CD4-positive, alpha-beta T cell (primary cell): ENCODE results near the gene SEMA4D. TPM values are rescaled to one million over a fixed set of nuclear protein-coding genes. Genes with fewer than 3 reads are reported as not detected.

Experiments used
- ATAC-seq: fragments of 200-7000 bp; cut with Tn5 transposase; one replicate; pipeline ENCODE4 v1.10.0; 2022; ENCODE audit warnings: mild to moderate bottlenecking; ENCODE audit not compliant: poor library complexity
- CTCF ChIA-PET: fragments of 350-600 bp; sonication (Branson Sonifier 250); formaldehyde crosslinking; loops from one replicate; lab custom pipeline; 2021; ENCODE audit warnings: antibody characterized with exemption, inconsistent platforms; lab: Charles Lee
- POLR2A ChIA-PET: fragments of 350-600 bp; sonication (Branson Sonifier 250); formaldehyde crosslinking; loops from one replicate; lab custom pipeline; 2021; ENCODE audit warnings: antibody characterized with exemption, inconsistent platforms; lab: Charles Lee
- DNase-seq, 14 experiments: peaks; one replicate each; pipeline ENCODE4 v3.0.0-alpha.2; 2013 to 2020; ENCODE audit warnings: mixed read lengths in 2 of 14
- H3K27ac ChIP-seq, 2 donors: one replicate each; pipeline versions ENCODE4 v1.5.1 to v1.7.0; 2013; ENCODE audit warnings: low read length in 2 of 2, low read depth in 1 of 2, mild to moderate bottlenecking in 1 of 2
- H3K27me3 ChIP-seq, 2 experiments: 1 replicate in 1 of 2; 2 replicates in 1 of 2; pipeline versions ENCODE4 v1.6.1 to v1.7.0; 2013; ENCODE audit warnings: low read length in 2 of 2, control low read depth in 1 of 2, mild to moderate bottlenecking in 1 of 2, moderate library complexity in 1 of 2; ENCODE audit not compliant: insufficient read depth in 2 of 2, control insufficient read depth in 1 of 2
- H3K36me3 ChIP-seq: one replicate; pipeline ENCODE4 v1.6.1; 2013; ENCODE audit warnings: low read length, control low read depth; ENCODE audit not compliant: insufficient read depth
- H3K4me1 ChIP-seq: one replicate; pipeline ENCODE4 v1.6.1; 2013; ENCODE audit warnings: low read length, control low read depth; ENCODE audit not compliant: insufficient read depth
- H3K4me3 ChIP-seq: one replicate; pipeline ENCODE4 v1.5.1; 2013; ENCODE audit warnings: mild to moderate bottlenecking, low read length, moderate library complexity
- H3K9me3 ChIP-seq, 2 experiments: 1 replicate in 1 of 2; 2 replicates in 1 of 2; pipeline versions ENCODE4 v1.6.1 to v1.7.0; 2013; ENCODE audit warnings: low read length in 2 of 2, mild to moderate bottlenecking in 2 of 2, control low read depth in 1 of 2, moderate library complexity in 1 of 2; ENCODE audit not compliant: control insufficient read depth in 1 of 2, insufficient read depth in 1 of 2
- H3K27ac Mint-ChIP-seq: one replicate; pipeline ENCODE4 v1.8.0; 2020; ENCODE audit warnings: mixed read lengths
- H3K27me3 Mint-ChIP-seq: one replicate; pipeline ENCODE4 v1.8.0; 2021; ENCODE audit warnings: mixed read lengths
- H3K36me3 Mint-ChIP-seq: one replicate; pipeline ENCODE4 v1.8.0; 2021; ENCODE audit warnings: low read depth, mixed read lengths
- H3K4me1 Mint-ChIP-seq: one replicate; pipeline ENCODE4 v1.8.0; 2021; ENCODE audit warnings: low read depth, mixed read lengths
- H3K4me3 Mint-ChIP-seq: one replicate; pipeline ENCODE4 v1.8.0; 2020; ENCODE audit warnings: mild to moderate bottlenecking, mixed read lengths
- H3K9me3 Mint-ChIP-seq: one replicate; pipeline ENCODE4 v1.8.0; 2020; ENCODE audit warnings: mixed read lengths
- CTCF ChIP-seq: fragments of 200-600 bp; IDR thresholded peaks from one replicate; pipeline ENCODE4 v1.8.0; 2022; ENCODE audit warnings: antibody characterized with exemption, mild to moderate bottlenecking
- intact Hi-C, 2 experiments: fragments of 100-400 bp; cut with DNase I in 1 of 2; cut with micrococcal nuclease in 1 of 2; formaldehyde crosslinking; loops; one replicate each; pipeline versions ENCODE4 v1.15.1 to v1.9.0; 2023 to 2025; cut with DNase I, micrococcal nuclease
- total RNA-seq, 174 experiments: library from RNA in 2 of 174; stranded (reverse) in 2 of 174; gene quantifications; one replicate each; pipeline ENCODE4 v1.2.3 and lab custom pipeline; 2021 to 2026

The SEMA4D gene
- total RNA-seq, 2 experiments from 2014 or later = 399 to 430 TPM

DNA sequence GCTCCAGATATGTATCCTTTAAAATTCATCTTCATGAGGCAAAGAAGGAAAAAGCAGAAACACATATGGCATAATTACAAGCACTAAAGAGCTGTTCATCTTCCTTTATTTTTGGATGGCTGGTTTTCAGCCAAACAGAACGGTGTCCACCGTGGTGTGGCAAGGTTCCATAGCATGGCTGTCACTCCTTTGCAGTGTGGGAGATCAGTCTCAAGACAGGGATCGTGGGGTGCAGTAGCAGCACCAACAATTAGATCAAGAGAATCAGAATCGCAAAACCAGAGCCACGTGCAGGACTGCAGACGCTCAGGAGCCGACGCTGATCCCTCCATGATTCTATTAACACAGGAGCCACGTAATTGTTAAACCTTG is 79.5 kb downstream of the SEMA4D start:
- peak overlapping the region; percentile 44 for H3K4me3 ChIP-seq
- Mint-ChIP-seq H3K4me1 (peaks cover 97% of the 10 kb centered on the region), H3K9me3 (no peaks in the 10 kb centered on the region), H3K27me3 (no peaks in the 10 kb centered on the region), H3K4me3 (peak overlapping the region; percentile 89), H3K27ac (peak overlapping the region; percentile 96), H3K36me3 (peaks cover 84% of the 10 kb centered on the region)
- POLR2A ChIA-PET = interaction anchor here (1.0 to 2.6 kb wide), 9 partner anchors 10 to 124 kb away, joined by 3 to 12 read pairs (median 5); no protein-coding TSS in a partner anchor
- peak overlapping the region; percentile 58 to 86 for H3K27ac ChIP-seq
- intact Hi-C loops = no loop called here
- CTCF ChIA-PET = interaction anchor here (1.0 to 3.1 kb wide), 4 partner anchors 8 to 130 kb away, joined by 4 to 17 read pairs (median 13); no protein-coding TSS in a partner anchor
- ATAC-seq (peak; percentile 24), DNase-seq (no peak)
- no peaks in the 10 kb centered on the region for H3K27me3 ChIP-seq
- peaks cover 90% of the 10 kb centered on the region for H3K4me1 ChIP-seq
- no peak for TF ChIP-seq CTCF
- H3K9me3 ChIP-seq = no peaks in the 10 kb centered on the region
- peaks cover 58% of the 10 kb centered on the region for H3K36me3 ChIP-seq

- Histone ChIP-seq H3K4me1 (peaks cover 88% of the 10 kb centered on the region), H3K27ac (peak overlapping the region; percentile 58 to 86), H3K9me3 (no peaks in the 10 kb centered on the region), H3K27me3 (no peaks in the 10 kb centered on the region), H3K36me3 (peaks cover 61% of the 10 kb centered on the region), H3K4me3 (peak overlapping the region; percentile 44)
- H3K4me1 Mint-ChIP-seq = peaks cover 97% of the 10 kb centered on the region
- H3K27me3 Mint-ChIP-seq = no peaks in the 10 kb centered on the region
- H3K9me3 Mint-ChIP-seq = no peaks in the 10 kb centered on the region
- ATAC-seq = no peak
- DNase-seq = peak in 5 of 14 experiments; percentile 30 to 58 (median 43)
- POLR2A ChIA-PET = interaction anchor here (1.0 to 2.6 kb wide), 11 partner anchors 8 to 131 kb away, joined by 3 to 12 read pairs (median 5); no protein-coding TSS in a partner anchor
- H3K36me3 Mint-ChIP-seq = peaks cover 89% of the 10 kb centered on the region
- peak overlapping the region; percentile 89 for H3K4me3 Mint-ChIP-seq
- intact Hi-C loops = no loop called here
- H3K27ac Mint-ChIP-seq = peak overlapping the region; percentile 96
- CTCF ChIA-PET = interaction anchor here (1.0 to 3.1 kb wide), 5 partner anchors 7 to 130 kb away, joined by 4 to 17 read pairs (median 11); no protein-coding TSS in a partner anchor
- TF ChIP-seq CTCF = no peak
These were observed 80.0 kb downstream of the SEMA4D start for GRCh38 chr9:89417832-89418473.

DNA sequence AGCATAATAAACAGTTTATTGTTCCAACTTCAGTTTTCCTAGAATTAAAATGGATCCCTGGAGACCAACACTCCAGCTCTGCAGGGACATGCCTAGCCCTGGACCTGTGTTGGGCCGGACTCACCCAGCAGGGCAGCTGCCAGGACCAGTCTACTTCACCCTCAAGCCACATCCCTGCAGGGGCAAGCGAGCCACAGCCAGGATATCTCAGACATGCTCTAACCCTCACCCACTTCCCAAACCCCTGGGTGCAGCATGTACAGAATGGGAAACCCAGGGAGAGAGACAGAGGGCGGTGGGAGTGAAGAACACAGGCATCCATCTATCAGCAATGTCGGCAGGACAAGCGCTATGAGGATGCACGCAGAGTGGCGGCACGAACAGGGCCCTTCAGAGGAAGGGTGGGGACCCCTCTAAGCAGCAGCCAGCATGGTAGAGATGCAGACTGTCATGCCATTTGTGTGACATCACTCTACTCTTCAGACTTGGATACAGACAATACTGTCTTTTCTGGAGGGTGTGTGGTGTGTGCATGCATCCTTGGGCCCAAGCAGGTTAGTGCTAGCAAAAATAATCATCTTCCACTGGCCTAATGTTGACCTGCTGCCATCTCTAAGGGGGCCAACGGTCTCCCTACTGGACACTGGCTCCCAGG is 83.1 kb downstream of the SEMA4D start:
- CTCF ChIA-PET = no interaction called here
- no peak for ATAC-seq
- H3K4me3 ChIP-seq = no peak overlapping the region
- no peaks in the 10 kb centered on the region for H3K27me3 ChIP-seq
- H3K9me3 ChIP-seq = peaks cover 0 to 4% of the 10 kb centered on the region in 2 experiments
- no peak for TF ChIP-seq CTCF
- peak overlapping the region; percentile 57 for H3K27ac Mint-ChIP-seq
- no peak overlapping the region for H3K4me3 Mint-ChIP-seq
- POLR2A ChIA-PET = no interaction called here
- H3K9me3 Mint-ChIP-seq = no peaks in the 10 kb centered on the region
- H3K4me1 Mint-ChIP-seq = peaks cover 97% of the 10 kb centered on the region
- peaks cover 81% of the 10 kb centered on the region for H3K36me3 ChIP-seq
- no peak for DNase-seq
- peaks cover 98% of the 10 kb centered on the region for H3K36me3 Mint-ChIP-seq
- H3K4me1 ChIP-seq = peaks cover 90% of the 10 kb centered on the region
- H3K27me3 Mint-ChIP-seq = no peaks in the 10 kb centered on the region
- no peak overlapping the region for H3K27ac ChIP-seq
- intact Hi-C loops = no loop called here
